Loucy (cell line): ENCODE data around the gene KRTAP10-3.

Experiments
- H2AFZ ChIP-seq: fragments of 200-600 bp; sonication (generic); 2 replicates; pipeline ENCODE4 v1.6.0; 2016; ENCODE audit warnings: antibody characterized with exemption, mild to moderate bottlenecking, low read length, moderate library complexity
- H3F3A ChIP-seq: fragments of 200-600 bp; 2 replicates; pipeline ENCODE4 v1.6.0; 2016; ENCODE audit warnings: antibody characterized with exemption, low read depth, mild to moderate bottlenecking
- H3K27me3 ChIP-seq: fragments of 200-600 bp; sonication (generic); 2 replicates; pipeline ENCODE4 v1.6.1; 2014; ENCODE audit warnings: low read length, mild to moderate bottlenecking; ENCODE audit not compliant: insufficient read depth, poor library complexity, severe bottlenecking
- H3K36me3 ChIP-seq: fragments of 200-600 bp; sonication (generic); 2 replicates; pipeline ENCODE4 v1.6.1; 2016; ENCODE audit warnings: low read length; ENCODE audit not compliant: insufficient read depth
- H3K4me1 ChIP-seq: fragments of 200-600 bp; sonication (generic); 2 replicates; pipeline ENCODE4 v1.5.1; 2014; ENCODE audit warnings: low read length, mild to moderate bottlenecking; ENCODE audit not compliant: insufficient read depth, poor library complexity, severe bottlenecking
- H3K4me2 ChIP-seq: fragments of 200-600 bp; sonication (generic); 2 replicates; pipeline ENCODE4 v1.6.0; 2014; ENCODE audit warnings: antibody characterized with exemption, low read length, low read depth, mild to moderate bottlenecking; ENCODE audit not compliant: poor library complexity, severe bottlenecking
- H3K4me3 ChIP-seq: fragments of 200-600 bp; sonication (generic); 2 replicates; pipeline ENCODE4 v1.5.1; 2014; ENCODE audit warnings: low read length, mild to moderate bottlenecking, mixed read lengths; ENCODE audit not compliant: poor library complexity, severe bottlenecking
- H3K79me2 ChIP-seq: fragments of 200-600 bp; sonication (generic); 2 replicates; pipeline ENCODE4 v1.6.1; 2014; ENCODE audit warnings: low read length; ENCODE audit not compliant: insufficient read depth
- H3K9ac ChIP-seq: fragments of 200-600 bp; sonication (generic); 2 replicates; pipeline ENCODE4 v1.6.0; 2014; ENCODE audit warnings: mild to moderate bottlenecking, low read depth, low read length, moderate library complexity; ENCODE audit not compliant: poor library complexity, severe bottlenecking
- H3K9me2 ChIP-seq: fragments of 200-600 bp; sonication (generic); replicated peaks from 2 replicates; pipeline ENCODE4 v1.6.1; 2016; ENCODE audit warnings: low read depth, low read length, mixed read lengths
- H3K9me3 ChIP-seq: fragments of 200-600 bp; sonication (generic); 2 replicates; pipeline ENCODE4 v1.6.1; 2014; ENCODE audit warnings: mild to moderate bottlenecking, antibody characterized with exemption, low read length, low read depth; ENCODE audit not compliant: insufficient read depth
- H4K20me1 ChIP-seq: fragments of 200-600 bp; sonication (generic); 2 replicates; pipeline ENCODE4 v1.6.0; 2014; ENCODE audit warnings: antibody characterized with exemption, low read length, mild to moderate bottlenecking; ENCODE audit not compliant: insufficient read depth, poor library complexity, severe bottlenecking
- EZH2phosphoT487 ChIP-seq: fragments of 200-600 bp; IDR thresholded peaks from 2 replicates; pipeline ENCODE4 v1.6.1; 2018; ENCODE audit warnings: antibody characterized with exemption, mild to moderate bottlenecking, moderate library complexity, borderline replicate concordance
- TF ChIP-seq, protein P1 (sequence below): fragments of 200-600 bp; sonication (generic); conservative IDR thresholded peaks from 2 replicates; pipeline ENCODE4 v1.5.1; 2014; ENCODE audit warnings: mild to moderate bottlenecking, antibody characterized with exemption, low read length

Gene KRTAP10-3

GRCh38 chr21:44522753-44523204, 35.8 kb downstream of the KRTAP10-3 start:
- H3F3A ChIP-seq = no peaks in the 10 kb centered on the region
- H3K36me3 ChIP-seq = no peaks in the 10 kb centered on the region
- H4K20me1 ChIP-seq = no peaks in the 10 kb centered on the region
- H3K4me3 ChIP-seq = no peak overlapping the region
- no peaks in the 10 kb centered on the region for H3K79me2 ChIP-seq
- TF ChIP-seq EZH2phosphoT487 = no peak
- TF ChIP-seq, protein P1, sequence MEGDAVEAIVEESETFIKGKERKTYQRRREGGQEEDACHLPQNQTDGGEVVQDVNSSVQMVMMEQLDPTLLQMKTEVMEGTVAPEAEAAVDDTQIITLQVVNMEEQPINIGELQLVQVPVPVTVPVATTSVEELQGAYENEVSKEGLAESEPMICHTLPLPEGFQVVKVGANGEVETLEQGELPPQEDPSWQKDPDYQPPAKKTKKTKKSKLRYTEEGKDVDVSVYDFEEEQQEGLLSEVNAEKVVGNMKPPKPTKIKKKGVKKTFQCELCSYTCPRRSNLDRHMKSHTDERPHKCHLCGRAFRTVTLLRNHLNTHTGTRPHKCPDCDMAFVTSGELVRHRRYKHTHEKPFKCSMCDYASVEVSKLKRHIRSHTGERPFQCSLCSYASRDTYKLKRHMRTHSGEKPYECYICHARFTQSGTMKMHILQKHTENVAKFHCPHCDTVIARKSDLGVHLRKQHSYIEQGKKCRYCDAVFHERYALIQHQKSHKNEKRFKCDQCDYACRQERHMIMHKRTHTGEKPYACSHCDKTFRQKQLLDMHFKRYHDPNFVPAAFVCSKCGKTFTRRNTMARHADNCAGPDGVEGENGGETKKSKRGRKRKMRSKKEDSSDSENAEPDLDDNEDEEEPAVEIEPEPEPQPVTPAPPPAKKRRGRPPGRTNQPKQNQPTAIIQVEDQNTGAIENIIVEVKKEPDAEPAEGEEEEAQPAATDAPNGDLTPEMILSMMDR = no peak
- no peaks in the 10 kb centered on the region for H3K9me2 ChIP-seq
- no peaks in the 10 kb centered on the region for H3K4me1 ChIP-seq
- H3K27me3 ChIP-seq = no peaks in the 10 kb centered on the region
- no peak overlapping the region for H3K9ac ChIP-seq
- peaks cover 11% of the 10 kb centered on the region; the same call in 1 of the 2 replicates for H3K9me3 ChIP-seq
- no peak overlapping the region for H2AFZ ChIP-seq
- no peak overlapping the region for H3K4me2 ChIP-seq

GRCh38 chr21:44521928-44522752, 36.5 kb downstream of the KRTAP10-3 start:
- Histone ChIP-seq H3K4me1 (no peaks in the 10 kb centered on the region), H3K4me2 (no peak overlapping the region), H3F3A (no peaks in the 10 kb centered on the region), H3K4me3 (no peak overlapping the region), H3K79me2 (no peaks in the 10 kb centered on the region), H4K20me1 (no peaks in the 10 kb centered on the region), H3K36me3 (no peaks in the 10 kb centered on the region), H2AFZ (no peak overlapping the region), H3K9me3 (peaks cover 11% of the 10 kb centered on the region; the same call in 1 of the 2 replicates), H3K9ac (no peak overlapping the region), H3K9me2 (no peaks in the 10 kb centered on the region), H3K27me3 (no peaks in the 10 kb centered on the region)
- TF ChIP-seq EZH2phosphoT487 = no peak
- TF ChIP-seq, protein P1 = no peak

DNA sequence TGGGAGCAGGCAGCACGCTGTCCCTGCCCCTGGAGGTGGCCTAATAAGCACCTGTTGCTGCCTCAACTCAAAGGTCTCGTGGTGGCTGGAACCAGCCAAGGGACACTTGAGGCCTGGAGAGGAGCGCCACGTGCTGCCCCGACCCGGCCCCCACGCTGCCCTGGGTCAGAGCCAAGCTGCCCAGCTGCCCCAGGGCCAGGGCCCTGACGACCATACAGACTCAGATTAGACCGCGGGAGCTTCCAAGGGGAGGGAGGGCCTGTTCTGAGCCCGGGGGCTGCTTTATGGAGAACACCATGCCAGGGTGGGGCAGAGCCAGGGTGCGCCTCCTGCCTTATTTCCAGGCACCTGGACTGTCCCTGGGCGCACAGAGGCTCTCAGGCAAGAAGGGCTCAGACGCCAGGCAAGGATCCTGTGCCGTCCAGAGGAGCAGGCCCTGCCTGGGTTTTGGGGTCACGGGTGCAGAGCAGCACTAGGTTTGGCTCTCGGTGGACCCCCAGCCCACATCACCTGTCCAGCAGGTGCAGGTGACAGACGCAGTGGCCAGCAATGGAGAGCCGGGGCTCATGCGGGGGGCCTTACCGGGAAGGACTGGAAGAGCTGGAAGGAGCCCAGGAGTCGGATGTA, 37.2 kb downstream of the KRTAP10-3 start:
- Histone ChIP-seq H3K4me1 (no peaks in the 10 kb centered on the region), H3K27me3 (no peaks in the 10 kb centered on the region), H3K9me3 (peaks cover 11% of the 10 kb centered on the region; the same call in 1 of the 2 replicates), H3K36me3 (no peaks in the 10 kb centered on the region), H2AFZ (no peak overlapping the region), H3K9ac (no peak overlapping the region), H3K79me2 (no peaks in the 10 kb centered on the region), H4K20me1 (no peaks in the 10 kb centered on the region), H3K9me2 (no peaks in the 10 kb centered on the region), H3K4me2 (no peak overlapping the region), H3K4me3 (no peak overlapping the region), H3F3A (no peaks in the 10 kb centered on the region)
- TF ChIP-seq, protein P1 = no peak
- no peak for TF ChIP-seq EZH2phosphoT487
